Measurements from ENCODE around the gene SDSL.

- TF ChIP-seq, protein P1, sequence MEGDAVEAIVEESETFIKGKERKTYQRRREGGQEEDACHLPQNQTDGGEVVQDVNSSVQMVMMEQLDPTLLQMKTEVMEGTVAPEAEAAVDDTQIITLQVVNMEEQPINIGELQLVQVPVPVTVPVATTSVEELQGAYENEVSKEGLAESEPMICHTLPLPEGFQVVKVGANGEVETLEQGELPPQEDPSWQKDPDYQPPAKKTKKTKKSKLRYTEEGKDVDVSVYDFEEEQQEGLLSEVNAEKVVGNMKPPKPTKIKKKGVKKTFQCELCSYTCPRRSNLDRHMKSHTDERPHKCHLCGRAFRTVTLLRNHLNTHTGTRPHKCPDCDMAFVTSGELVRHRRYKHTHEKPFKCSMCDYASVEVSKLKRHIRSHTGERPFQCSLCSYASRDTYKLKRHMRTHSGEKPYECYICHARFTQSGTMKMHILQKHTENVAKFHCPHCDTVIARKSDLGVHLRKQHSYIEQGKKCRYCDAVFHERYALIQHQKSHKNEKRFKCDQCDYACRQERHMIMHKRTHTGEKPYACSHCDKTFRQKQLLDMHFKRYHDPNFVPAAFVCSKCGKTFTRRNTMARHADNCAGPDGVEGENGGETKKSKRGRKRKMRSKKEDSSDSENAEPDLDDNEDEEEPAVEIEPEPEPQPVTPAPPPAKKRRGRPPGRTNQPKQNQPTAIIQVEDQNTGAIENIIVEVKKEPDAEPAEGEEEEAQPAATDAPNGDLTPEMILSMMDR (IDR thresholded peaks at IDR 0.05), result no peak
- no peak for TF ChIP-seq EP300 (IDR thresholded peaks at IDR 0.05)
Measured at GRCh38 chr12:113440336-113440735, 18.2 kb downstream of the SDSL start.
